ENCODE results near the gene CLDN10.

The CLDN10 gene

DNA sequence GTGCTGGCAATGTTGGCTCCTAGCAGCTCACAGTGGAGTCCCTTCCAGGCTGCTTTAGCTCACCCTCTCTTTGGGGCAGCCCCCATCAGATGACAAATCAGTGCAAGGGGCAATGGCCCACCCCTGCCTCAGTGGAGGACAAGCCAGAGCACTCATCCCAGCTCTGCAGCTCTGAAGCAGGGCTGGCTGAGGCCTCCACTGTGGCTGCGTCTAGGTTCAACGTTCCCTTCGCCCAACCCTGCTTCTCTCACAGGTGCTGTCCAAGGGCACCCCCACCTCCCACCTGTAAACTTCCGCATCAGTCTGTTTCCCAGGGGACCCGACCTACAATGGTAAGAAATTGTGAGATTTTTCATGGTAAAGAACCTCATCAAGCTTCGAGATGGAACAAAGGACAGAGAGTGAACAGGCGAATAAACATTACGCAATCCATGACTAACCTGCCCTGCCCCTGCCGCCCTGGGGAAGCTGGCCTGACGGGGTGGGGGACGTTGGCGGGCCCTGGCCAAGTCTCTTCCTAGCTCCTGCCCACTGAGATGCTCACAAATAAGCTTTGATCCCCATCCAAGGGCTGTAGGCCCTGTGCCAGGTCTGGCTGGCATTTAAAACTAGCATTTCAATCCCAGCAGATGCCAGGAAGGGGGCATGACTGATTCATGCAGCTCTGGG lies 51.5 kb downstream of the CLDN10 start:
- peak; percentile 33 for DNase-seq

DNA sequence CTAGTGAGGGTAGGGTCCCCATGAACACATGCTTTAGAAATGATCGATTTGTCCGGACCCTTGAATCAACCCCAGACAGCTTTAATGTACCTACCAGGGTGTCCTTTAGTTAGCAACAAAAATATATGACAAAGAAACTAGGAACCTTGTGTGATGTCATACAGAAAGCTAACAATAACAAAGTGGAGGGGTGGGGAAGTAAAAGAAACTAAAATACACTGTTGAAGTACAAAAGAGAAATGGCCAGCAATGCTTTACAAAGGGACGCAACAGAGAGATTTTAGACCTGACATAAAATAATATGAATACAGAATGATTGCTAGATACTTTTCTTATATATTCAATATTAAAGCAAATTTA lies 52.0 kb downstream of the CLDN10 start:
- DNase-seq, result no peak

DNA sequence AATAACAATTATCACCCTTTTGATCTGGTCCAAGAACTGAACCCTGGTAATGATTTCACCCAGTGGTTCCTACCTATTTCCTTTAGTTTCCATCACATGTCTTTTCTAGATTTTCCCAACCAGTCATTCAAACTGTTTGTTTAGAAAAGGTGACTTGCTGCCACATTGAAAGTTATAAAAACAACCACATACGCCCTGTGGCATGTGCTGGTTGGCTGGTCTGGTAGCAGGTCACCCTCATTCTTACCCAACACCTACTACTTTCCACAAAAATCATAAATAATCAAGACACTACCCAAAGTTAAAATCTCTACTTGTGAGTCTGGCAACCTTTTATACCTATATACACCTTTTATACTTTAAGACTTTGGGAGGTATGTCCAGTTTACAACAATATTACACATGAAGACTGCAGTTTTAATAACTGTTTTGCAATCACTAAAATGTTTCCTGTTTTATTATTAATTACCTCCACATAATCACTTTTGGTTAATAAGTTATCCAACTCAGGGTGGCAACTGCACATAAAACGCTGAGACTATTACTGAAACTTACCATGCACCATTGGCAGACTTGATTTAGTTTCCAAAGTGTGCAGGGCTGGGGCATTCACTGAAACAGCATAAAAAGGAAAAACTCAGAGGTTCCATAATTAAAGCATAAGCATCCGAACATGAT lies 53.1 kb downstream of the CLDN10 start:
- DNase-seq, result no peak

DNA sequence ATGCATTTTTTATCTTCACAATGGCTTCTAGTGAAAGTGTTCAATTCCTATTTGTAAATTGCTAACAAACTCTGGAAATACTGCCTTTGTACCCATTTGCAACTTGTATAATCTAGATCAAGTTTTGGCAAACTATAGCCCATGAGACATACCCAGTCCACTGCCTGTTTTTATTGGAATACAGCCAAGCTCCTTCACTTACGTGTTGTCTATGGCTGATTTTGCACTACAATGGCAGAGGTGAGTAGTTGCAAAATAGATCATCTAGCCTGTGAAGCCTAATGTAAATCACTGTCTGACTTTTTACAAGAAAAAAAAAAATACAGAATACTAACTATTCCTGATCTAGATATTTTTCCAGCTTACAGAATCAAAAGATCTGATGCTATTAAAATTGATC lies 54.8 kb downstream of the CLDN10 start:
- DNase-seq, result no peak

DNA sequence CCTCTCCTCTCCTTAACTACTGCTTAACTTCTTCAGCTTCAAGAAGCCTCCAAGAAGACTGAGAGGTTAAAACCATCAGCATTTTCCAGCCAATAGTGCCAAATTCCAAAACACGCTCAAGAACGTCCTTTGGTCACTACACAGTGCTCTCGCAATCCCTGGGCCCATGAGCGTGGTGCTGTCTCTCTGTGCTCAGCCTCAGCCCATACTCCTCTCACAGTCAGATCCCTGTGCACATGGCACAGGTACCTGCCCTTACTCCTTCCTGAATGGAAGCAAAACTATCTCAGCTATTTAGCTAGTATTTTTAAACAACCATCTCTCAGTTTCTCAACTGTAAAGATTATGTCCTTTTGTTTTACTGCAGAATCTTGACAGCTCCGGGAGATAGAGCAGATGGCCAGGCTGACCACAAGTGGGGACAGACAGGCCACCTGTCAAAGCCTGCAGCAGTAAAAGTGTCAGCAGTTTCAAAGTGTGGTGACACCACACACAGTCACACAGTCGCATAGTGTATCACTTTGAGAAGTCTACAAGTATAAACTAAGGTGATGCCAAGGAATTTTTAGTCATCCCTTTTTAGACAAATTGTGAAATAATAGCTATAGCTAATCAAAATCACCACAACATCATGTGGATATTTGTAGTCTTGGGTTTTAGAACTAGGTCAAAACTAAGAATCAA lies 56.3 kb downstream of the CLDN10 start:
- DNase-seq, result no peak

DNA sequence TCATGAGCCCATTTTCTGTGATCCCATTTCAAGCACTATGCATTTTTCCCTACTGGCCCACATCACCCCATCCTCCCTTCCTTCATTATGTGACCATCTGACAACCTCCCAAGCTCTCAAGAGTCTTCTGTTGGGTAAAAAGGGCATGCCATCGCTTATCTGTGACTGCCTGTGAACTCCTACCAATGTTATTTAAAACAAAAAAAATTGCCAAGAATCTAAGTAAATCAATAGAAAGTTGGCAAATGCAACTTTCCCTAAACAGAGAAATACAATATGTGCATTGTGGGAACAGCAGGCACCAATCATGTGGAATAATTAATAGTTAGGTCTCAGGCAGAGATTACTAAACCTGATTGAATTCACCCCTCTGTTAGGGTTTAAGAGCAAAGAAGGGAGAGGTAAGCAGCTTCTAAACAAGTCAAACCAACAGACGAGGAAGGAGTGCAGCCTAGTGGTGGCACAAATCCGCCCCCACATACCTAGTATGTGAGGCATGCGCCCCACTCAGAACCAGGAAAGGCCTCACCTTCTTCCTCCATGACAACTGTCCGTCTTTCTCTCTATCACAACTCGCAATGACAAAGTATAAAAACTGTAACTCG lies 62.2 kb downstream of the CLDN10 start:
- DNase-seq, result no peak

DNA sequence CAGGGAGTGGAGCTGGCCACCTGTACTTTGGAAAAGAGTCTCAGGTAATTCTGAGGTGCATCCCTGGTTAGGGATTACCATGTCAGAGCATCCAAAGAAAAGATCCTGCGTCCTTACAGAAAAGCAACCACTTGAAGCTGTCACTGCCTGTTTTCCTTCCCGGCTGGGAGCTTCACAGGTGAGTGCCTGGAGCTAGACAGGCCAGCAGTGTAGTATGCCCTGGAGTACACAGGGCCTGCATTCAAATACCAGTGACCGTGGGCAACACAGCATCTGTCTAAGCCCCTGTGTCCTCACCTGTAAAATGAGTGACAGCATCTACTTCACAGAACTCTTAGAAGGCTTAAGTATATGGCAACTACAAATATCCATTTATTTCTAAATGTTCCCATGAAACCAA lies 63.0 kb downstream of the CLDN10 start:
- DNase-seq, result no peak

DNA sequence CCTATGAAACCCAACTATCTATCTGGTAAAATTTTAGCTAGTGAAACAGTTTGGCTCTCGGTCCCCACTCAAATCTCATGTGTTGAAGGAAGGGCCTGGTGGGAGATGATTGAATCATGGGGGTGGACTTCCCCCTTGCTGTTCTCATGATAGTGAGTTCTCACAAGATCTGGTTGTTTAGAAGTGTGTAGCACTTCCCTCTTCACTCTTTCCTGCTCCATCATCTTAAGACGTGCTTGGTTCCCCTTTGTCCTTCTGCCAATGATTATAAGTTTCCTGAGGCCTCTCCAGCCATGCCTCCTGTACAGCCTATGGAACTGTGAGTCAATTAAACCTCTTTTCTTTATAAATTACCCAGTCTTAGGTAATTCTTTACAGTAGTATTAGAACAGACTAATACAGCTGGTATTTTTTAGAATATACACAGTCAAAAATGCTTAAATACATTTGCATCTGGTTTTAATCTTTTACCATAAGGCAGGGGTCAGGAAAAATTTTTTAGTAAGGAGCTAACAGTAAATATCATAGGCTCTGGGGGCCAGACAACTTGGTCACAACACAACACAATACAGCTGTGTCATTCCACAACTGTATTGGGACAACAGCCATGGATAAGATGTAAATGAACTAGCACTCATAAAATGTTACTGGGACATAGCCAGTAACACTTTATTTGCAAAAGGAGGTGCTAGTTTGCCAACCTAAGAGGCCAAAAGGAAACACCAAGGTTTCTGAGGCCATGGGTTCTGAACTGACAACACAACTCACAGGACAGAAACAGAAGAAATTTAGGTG lies 67.7 kb downstream of the CLDN10 start:
- DNase-seq, result no peak

DNA sequence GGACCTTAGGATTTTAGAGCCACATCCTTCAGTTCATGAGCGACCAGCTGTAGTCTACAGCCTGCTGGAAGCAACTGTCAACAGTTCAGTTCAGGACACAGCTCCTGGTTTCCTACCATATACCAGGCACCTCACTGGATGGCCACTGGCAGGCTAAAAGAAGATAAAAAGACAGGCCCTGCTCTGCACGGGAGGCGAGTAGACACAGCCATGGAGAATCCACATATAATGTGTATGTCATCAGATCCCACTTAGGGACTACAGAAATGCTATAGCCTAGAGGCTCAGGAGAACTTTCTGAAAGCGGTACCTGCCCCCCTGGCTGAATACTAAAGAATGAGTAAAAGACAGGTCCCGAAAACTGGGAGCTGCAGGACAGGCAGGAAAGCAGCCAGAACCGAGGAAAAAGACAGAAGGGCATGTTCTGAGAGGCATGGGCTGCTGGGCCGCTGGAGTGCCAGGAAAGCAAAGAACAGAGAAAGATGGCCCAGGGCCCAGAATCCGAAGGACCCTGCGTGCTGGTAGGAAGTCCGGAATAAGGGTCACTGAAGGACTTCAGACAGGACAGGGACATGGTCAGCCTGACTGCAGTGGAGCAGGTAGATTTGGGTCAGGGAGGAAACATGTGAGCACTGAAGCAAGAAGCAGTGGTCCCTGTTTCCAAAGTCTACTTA lies 68.4 kb downstream of the CLDN10 start:
- no peak for DNase-seq

DNA sequence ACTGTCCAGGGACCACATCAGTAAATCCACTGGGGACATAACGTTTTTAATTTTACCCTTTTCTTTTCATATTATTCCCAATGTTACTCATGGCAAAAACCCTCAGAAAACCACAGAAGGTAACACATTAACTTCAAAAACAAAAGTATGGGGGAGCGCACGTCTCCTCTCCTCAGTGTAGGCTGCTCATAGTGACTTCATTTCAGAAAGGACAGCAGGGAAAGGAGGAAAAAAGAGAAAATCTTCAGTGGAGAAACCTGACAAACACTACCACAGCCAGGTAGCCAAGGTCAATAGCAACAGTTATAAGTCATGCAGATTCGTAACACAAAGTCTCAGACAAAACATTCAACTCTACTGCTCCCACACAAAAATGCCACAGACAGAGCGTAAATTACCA lies 70.6 kb downstream of the CLDN10 start:
- no peak for DNase-seq

DNA sequence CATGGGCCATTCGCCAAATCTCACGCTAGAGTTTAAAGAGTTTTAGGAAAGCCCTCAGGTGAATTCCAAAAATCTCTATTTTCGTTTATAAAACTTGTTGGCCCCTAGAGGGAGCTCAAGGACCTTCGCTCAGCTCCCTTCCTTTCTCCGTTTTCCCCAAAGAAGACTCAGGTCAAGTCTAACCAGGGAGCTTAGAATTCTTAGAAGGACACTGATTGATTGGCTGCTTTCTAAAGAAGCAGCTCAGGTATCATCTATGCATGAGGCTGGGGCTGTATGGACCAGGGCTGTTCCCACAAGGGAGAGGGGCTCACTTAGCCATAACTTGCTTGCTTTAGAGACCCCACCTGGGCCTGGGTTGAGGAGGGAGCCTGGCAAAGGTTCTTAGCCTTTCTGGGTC lies 71.5 kb downstream of the CLDN10 start:
- DNase-seq, result no peak

DNA sequence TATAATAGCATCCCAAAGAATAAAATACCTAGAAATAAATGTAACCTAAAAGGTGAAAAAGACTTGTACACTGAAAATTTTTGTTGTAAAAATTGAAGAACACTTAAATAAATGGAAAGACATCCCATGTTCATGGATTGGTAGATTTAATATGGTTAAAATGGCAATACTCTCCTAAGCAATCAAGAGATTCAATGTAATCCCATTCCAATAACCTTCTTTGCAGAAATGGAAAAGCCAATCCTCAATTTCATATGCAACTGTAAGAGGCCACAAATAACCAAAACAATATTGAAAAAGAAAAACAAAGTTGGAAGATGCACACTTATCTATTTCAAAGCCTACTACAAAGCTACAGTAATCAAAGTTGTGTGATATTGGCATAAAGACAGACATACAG lies 74.2 kb downstream of the CLDN10 start:
- DNase-seq, result no peak

DNA sequence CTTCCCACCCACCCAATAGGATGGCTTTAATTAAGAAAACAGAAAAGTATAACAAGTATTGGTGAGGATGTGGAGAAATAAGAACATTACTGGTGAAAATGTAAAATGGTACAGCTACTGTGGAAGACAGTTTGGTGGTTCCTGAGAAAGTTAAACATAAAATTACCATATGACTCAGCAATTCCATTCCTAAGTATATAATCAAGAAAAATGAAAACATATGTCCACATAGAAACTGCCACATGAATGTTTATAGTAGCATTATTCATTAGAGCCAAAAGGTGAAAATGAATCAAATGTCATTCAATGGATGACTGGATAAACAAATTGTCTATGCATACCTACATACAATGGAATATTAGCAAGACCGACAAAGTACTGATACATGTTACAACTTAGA lies 75.1 kb downstream of the CLDN10 start:
- no peak for DNase-seq

DNA sequence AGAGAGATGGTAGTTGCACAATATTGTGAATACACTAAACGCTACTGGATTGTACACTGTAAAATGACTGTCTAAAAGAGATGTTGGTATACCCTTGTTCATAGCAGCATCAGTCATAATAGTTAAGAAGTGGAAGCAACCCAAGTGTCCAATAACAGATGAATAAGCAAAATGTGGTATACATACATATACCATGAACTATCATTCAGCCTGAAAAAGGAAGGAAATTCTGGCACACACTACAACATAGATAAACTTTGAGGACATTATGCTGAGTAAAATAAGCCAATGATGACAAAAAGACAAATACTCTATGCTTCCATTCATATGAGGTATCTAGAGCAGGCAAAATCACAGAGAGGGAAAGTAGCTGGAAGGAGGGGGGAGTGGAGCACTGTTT lies 76.0 kb downstream of the CLDN10 start:
- no peak for DNase-seq

DNA sequence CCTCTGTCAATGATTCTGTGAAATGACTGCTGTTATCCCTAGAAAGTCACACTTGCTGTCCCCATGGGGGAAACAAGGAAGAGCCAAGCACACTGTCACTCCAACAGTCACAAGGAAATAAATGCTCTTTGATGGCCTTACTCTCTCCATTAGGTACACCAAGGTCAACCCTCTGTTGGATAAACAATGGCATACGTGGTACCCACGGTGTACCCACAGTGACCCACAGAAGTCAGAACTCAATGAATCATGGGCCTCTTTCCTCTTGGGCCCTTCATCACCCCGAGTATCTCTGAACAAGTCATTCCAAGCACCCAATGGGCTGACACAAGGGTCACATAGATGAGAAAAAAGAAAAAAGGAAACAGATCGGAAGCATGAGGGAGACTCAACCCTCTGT lies 76.6 kb downstream of the CLDN10 start:
- DNase-seq, result no peak

Measured in NCI-H1105 (cell line).